MV-4-11 (cell line): Measurements from ENCODE around the gene ZNF724.

Experiments used
- DNase-seq: peaks from one replicate; lab custom pipeline; 2025; lab: John Stamatoyannopoulos, UW

Gene ZNF724

GRCh38 chr19:23241419-23241818 is 8.8 kb downstream of the ZNF724 start:
- no peak for DNase-seq

- DNase-seq, result peak; percentile 26
Measured at GRCh38 chr19:23222998-23223652, 27.1 kb downstream of the ZNF724 start.

- no peak for DNase-seq
Measured at GRCh38 chr19:23203841-23204344, 46.3 kb downstream of the ZNF724 start.

- no peak for DNase-seq
Measured at GRCh38 chr19:23190341-23190740, 59.9 kb downstream of the ZNF724 start.

- no peak for DNase-seq
Measured at GRCh38 chr19:23183251-23183650, 66.9 kb downstream of the ZNF724 start.
